ENCODE measurements around the gene FBLN5. TPM values are rescaled to one million over a fixed set of nuclear protein-coding genes. Genes with fewer than 3 reads are reported as not detected.

FBLN5 gene
- total RNA-seq, 1 experiment from 2014 or later: 3.3 TPM

GRCh38 chr14:91985521-91986255, 38.2 kb upstream of the FBLN5 start (continued):
- TF ChIP-seq REST (IDR thresholded peaks at IDR 0.05; ENCODE audit: low read depth): no peak

DNA sequence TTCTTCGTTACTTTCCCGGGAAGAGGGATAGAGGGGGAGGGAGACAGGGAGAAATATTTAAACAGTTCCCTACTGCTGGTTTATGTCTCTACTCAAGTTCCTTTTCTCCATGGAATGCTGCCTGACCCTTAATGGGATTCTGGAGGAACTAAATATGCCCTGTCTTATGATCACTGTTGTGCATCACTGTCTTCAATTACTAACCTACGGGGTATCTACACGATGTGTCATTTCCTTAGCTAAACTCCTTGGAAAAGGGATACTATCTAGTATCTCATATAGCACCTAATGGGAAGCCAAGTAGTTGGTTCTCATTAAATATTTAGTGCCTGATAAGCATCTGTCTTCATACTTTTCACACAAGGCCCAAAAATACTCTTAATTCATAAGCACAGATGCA, 37.5 kb upstream of the FBLN5 start:
- Histone ChIP-seq H3K4me3 (replicated peaks in 1 of 2; ENCODE audit: low read depth in 1 of 2, low read length in 2 of 2) (no peak overlapping the region), H3K9ac (ENCODE audit: low read length) (no peak overlapping the region), H3K4me1 (ENCODE audit: control insufficient read depth in 1 of 2, insufficient read depth in 2 of 2, low read length in 2 of 2) (peaks cover 0 to 7% of the 10 kb centered on the region in 2 experiments; a peak in 3 of 4 replicates), H3K27ac (ENCODE audit: low read depth, low read length) (no peak overlapping the region), H3K4me2 (ENCODE audit: low read length) (no peak overlapping the region), H3K9me3 (ENCODE audit: control insufficient read depth in 1 of 2, insufficient read depth in 1 of 2, low read depth in 1 of 2, low read length in 2 of 2) (no peaks in the 10 kb centered on the region), H3K36me3 (ENCODE audit: control insufficient read depth in 1 of 2, insufficient read depth in 2 of 2, low read length in 2 of 2) (peaks cover 6 to 9% of the 10 kb centered on the region in 2 experiments), H3K79me2 (ENCODE audit: insufficient read depth, low read length) (no peaks in the 10 kb centered on the region), H3K27me3 (ENCODE audit: insufficient read depth, low read length) (no peaks in the 10 kb centered on the region), H4K20me1 (ENCODE audit: insufficient read depth) (no peaks in the 10 kb centered on the region), H2AFZ (ENCODE audit: low read depth, low read length, poor library complexity, severe bottlenecking) (no peak overlapping the region), H3K9me2 (ENCODE audit: insufficient read depth) (no peaks in the 10 kb centered on the region)
- intact Hi-C loops (cut with micrococcal nuclease): no loop called here
- CTCF ChIA-PET: interaction anchor here (1.6 kb wide), 1 partner anchor 12 kb away, joined by 6 read pairs; no protein-coding TSS in a partner anchor
- no TSS peak for BruUV-seq (replicated peaks)
- RAD21 ChIA-PET (ENCODE audit: low non-redundant PET in 1 of 2, low total read pairs in 2 of 2, uncharacterized antibody in 2 of 2, unreplicated experiment in 2 of 2): no interaction called here
- ATAC-seq: no peak
- TF ChIP-seq CEBPB (IDR thresholded peaks at IDR 0.05; ENCODE audit: low read depth): no peak
- no peak for TF ChIP-seq ELF1 (IDR thresholded peaks at IDR 0.05; ENCODE audit: borderline replicate concordance, low read depth)
- no peak for TF ChIP-seq YY1 (IDR thresholded peaks at IDR 0.05; ENCODE audit: extremely low read depth, insufficient replicate concordance, low read depth, low read length)
- TF ChIP-seq ZNF274 (IDR thresholded peaks at IDR 0.05; ENCODE audit: low read depth, low read length): no peak
- TF ChIP-seq EZH2 (IDR thresholded peaks at IDR 0.05): no peak
- TF ChIP-seq POLR2A (IDR thresholded peaks at IDR 0.05; ENCODE audit: borderline replicate concordance, extremely low read depth, insufficient read depth, insufficient read length): no peak
- TF ChIP-seq SRF (IDR thresholded peaks at IDR 0.05; ENCODE audit: low read depth): no peak
- no peak for TF ChIP-seq EZH2phosphoT487 (IDR thresholded peaks at IDR 0.05; ENCODE audit: borderline replicate concordance)
- no peak for TF ChIP-seq EGR1 (IDR thresholded peaks at IDR 0.05; ENCODE audit: low read depth)
- TF ChIP-seq CBX3 (IDR thresholded peaks at IDR 0.05; ENCODE audit: low read depth): no peak
- no peak for TF ChIP-seq CTCF (IDR thresholded peaks at IDR 0.05 in 2 of 3, conservative IDR thresholded peaks at IDR 0.05 in 1 of 3; ENCODE audit: borderline replicate concordance in 1 of 3, insufficient read depth in 1 of 3, low read depth in 2 of 3, low read length in 2 of 3)
- TF ChIP-seq JUND (IDR thresholded peaks at IDR 0.05): no peak
- no peak for TF ChIP-seq TCF7L2 (IDR thresholded peaks at IDR 0.05; ENCODE audit: borderline replicate concordance, extremely low read depth, insufficient read depth, insufficient read length)
- no peak for TF ChIP-seq RAD21 (IDR thresholded peaks at IDR 0.05; ENCODE audit: low read depth)
- TF ChIP-seq MAX (IDR thresholded peaks at IDR 0.05): no peak
- no peak for TF ChIP-seq POLR2AphosphoS5 (IDR thresholded peaks at IDR 0.05; ENCODE audit: low read depth, low read length)
- TF ChIP-seq ATF3 (IDR thresholded peaks at IDR 0.05): no peak
- TF ChIP-seq SP1 (IDR thresholded peaks at IDR 0.05; ENCODE audit: low read depth): no peak
- no peak for TF ChIP-seq FOSL1 (IDR thresholded peaks at IDR 0.05; ENCODE audit: low read depth)
- no peak for TF ChIP-seq ZFX (IDR thresholded peaks at IDR 0.05)
- no peak for DNase-seq (ENCODE audit: low read depth, low spot score)
- POLR2A ChIA-PET: no interaction called here
